Measurements from ENCODE around the gene CD177.
"Not testable (repeated sequence)": the region's sequence is repeated elsewhere in the genome, so short reads cannot be mapped to it uniquely, and the experiment has no call there.

Gene CD177

GRCh38 chr19:43338530-43338929 is 15.0 kb upstream of the CD177 start:
- no peak overlapping the region for H3K27ac ChIP-seq
- TF ChIP-seq CTCF (IDR thresholded peaks at IDR 0.05): no peak
- TF ChIP-seq ZFX (IDR thresholded peaks at IDR 0.05; ENCODE audit: borderline replicate concordance): no peak

- not testable (repeated sequence) for H3K27ac ChIP-seq
These were observed 14.1 kb upstream of the CD177 start for GRCh38 chr19:43339243-43339930.

GRCh38 chr19:43340101-43340500 is 13.4 kb upstream of the CD177 start:
- H3K27ac ChIP-seq: not testable (repeated sequence)

GRCh38 chr19:43341098-43341497 is 12.4 kb upstream of the CD177 start:
- H3K27ac ChIP-seq: not testable (repeated sequence)

GRCh38 chr19:43342104-43342503 is 11.4 kb upstream of the CD177 start:
- not testable (repeated sequence) for H3K27ac ChIP-seq

- H3K27ac ChIP-seq: not testable (repeated sequence)
These were observed 9.1 kb upstream of the CD177 start for GRCh38 chr19:43344347-43344925.

GRCh38 chr19:43349813-43350212 is 3.7 kb upstream of the CD177 start:
- not testable (repeated sequence) for H3K27ac ChIP-seq

GRCh38 chr19:43351998-43352746 is 1.3 kb upstream of the CD177 start:
- no peak for TF ChIP-seq CTCF (IDR thresholded peaks at IDR 0.05)
- no peak for TF ChIP-seq ZFX (IDR thresholded peaks at IDR 0.05; ENCODE audit: borderline replicate concordance)
- H3K27ac ChIP-seq: no peak overlapping the region

- TF ChIP-seq ZFX (IDR thresholded peaks at IDR 0.05; ENCODE audit: borderline replicate concordance): no peak
- TF ChIP-seq CTCF (IDR thresholded peaks at IDR 0.05): no peak
- no peak overlapping the region for H3K27ac ChIP-seq
These were observed 780 bp downstream of the CD177 start for GRCh38 chr19:43354305-43354627.

- H3K27ac ChIP-seq: not testable (repeated sequence)
These were observed 3.3 kb downstream of the CD177 start for GRCh38 chr19:43356749-43357148.

- TF ChIP-seq ZFX (IDR thresholded peaks at IDR 0.05; ENCODE audit: borderline replicate concordance) (no peak), CTCF (IDR thresholded peaks at IDR 0.05) (no peak)
- H3K27ac ChIP-seq: no peak overlapping the region
These were observed 8.7 kb downstream of the CD177 start for GRCh38 chr19:43362179-43362578.

All from 22Rv1 (cell line).